ENCODE data around the gene USP32.

Gene USP32

DNA sequence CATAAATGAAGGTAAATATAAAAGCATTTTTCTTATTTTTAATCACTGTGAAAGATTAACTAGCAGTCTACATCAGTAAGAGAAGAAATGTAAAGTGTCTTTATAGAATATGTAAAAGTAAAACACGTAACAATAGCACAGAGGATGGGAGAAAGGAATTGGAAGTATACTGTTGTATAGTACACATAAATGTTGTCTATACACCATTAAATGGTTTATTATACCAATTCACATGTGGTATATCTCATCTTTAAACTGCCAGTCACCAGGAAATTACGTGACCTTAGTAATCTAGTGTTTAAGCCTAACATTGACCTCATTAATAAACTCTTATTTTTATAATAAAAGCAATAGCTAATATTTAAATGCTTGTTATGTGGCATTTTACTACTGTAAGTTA lies 87.4 kb downstream of the USP32 start:
- TF ChIP-seq, protein P1, sequence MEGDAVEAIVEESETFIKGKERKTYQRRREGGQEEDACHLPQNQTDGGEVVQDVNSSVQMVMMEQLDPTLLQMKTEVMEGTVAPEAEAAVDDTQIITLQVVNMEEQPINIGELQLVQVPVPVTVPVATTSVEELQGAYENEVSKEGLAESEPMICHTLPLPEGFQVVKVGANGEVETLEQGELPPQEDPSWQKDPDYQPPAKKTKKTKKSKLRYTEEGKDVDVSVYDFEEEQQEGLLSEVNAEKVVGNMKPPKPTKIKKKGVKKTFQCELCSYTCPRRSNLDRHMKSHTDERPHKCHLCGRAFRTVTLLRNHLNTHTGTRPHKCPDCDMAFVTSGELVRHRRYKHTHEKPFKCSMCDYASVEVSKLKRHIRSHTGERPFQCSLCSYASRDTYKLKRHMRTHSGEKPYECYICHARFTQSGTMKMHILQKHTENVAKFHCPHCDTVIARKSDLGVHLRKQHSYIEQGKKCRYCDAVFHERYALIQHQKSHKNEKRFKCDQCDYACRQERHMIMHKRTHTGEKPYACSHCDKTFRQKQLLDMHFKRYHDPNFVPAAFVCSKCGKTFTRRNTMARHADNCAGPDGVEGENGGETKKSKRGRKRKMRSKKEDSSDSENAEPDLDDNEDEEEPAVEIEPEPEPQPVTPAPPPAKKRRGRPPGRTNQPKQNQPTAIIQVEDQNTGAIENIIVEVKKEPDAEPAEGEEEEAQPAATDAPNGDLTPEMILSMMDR (IDR thresholded peaks at IDR 0.05; ENCODE audit: insufficient read depth, low read length, poor library complexity, severe bottlenecking) = no peak
- TF ChIP-seq EZH2phosphoT487 (conservative IDR thresholded peaks at IDR 0.05; ENCODE audit: low read length) = no peak

DNA sequence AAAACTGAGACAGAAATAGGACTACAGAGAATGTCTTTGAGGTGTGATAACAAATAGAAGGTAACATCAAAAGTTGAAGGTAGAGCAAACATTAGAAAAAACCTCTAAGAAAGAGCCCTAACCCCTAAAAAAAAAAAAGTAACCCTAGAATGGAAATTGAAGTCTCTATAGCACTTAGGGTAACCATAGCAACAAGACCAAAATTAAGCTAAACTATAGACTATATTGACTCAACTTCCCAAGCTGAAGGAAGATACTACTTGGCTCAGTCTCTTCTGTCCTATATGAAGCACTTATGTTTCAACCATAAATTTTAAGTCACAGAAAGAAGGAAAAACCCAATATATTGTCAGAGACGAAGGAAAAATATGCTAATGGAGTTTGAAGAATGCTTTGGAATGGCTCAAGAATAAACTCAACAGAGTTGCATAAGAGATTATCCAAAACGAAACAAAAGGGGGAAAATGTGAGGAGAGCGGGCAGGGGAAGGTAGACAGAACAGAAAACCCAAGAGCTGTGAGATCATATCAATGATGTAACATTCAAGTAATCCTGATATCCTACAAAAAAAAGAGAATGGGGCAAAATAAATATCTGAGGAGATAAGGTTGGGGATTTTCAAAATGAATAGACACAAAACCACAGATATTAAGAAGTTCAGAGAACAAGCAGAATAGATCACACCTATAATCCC lies 88.4 kb downstream of the USP32 start:
- H4K20me1 ChIP-seq (ENCODE audit: low read depth, low read length) = no peaks in the 10 kb centered on the region
- H3F3A ChIP-seq (ENCODE audit: insufficient read depth) = no peaks in the 10 kb centered on the region
- H3K9me3 ChIP-seq (ENCODE audit: insufficient read depth, low read length) = no peaks in the 10 kb centered on the region
- no peaks in the 10 kb centered on the region for H3K27me3 ChIP-seq (ENCODE audit: low read length)
- H3K36me3 ChIP-seq (ENCODE audit: low read length) = no peaks in the 10 kb centered on the region
- peaks cover 12% of the 10 kb centered on the region; the same call in 1 of the 2 replicates for H3K79me2 ChIP-seq (ENCODE audit: insufficient read depth, low read length)
- H2AFZ ChIP-seq (ENCODE audit: low read depth, low read length, severe bottlenecking) = no peak overlapping the region
- no peak overlapping the region for H3K27ac ChIP-seq (ENCODE audit: low read depth, low read length)
- H3K9ac ChIP-seq (ENCODE audit: low read length) = no peak overlapping the region
- TF ChIP-seq, protein P1 (IDR thresholded peaks at IDR 0.05; ENCODE audit: insufficient read depth, low read length, poor library complexity, severe bottlenecking) = no peak
- no peak for TF ChIP-seq EZH2phosphoT487 (conservative IDR thresholded peaks at IDR 0.05; ENCODE audit: low read length)
- no peaks in the 10 kb centered on the region for H3K9me2 ChIP-seq (replicated peaks; ENCODE audit: insufficient read depth, low read length)
- no peak overlapping the region for H3K4me3 ChIP-seq (ENCODE audit: insufficient read depth, low read length, poor library complexity, severe bottlenecking)
- H3K4me2 ChIP-seq (ENCODE audit: low read depth, low read length, poor library complexity, severe bottlenecking) = no peak overlapping the region

More for the DNA sequence above, 87.4 kb downstream of the USP32 start:
- no peak overlapping the region for H3K27ac ChIP-seq (ENCODE audit: low read depth, low read length)
- H2AFZ ChIP-seq (ENCODE audit: low read depth, low read length, severe bottlenecking) = no peak overlapping the region
- H3K79me2 ChIP-seq (ENCODE audit: insufficient read depth, low read length) = peaks cover 12% of the 10 kb centered on the region; the same call in 1 of the 2 replicates
- no peaks in the 10 kb centered on the region for H3F3A ChIP-seq (ENCODE audit: insufficient read depth)
- no peaks in the 10 kb centered on the region for H3K9me2 ChIP-seq (replicated peaks; ENCODE audit: insufficient read depth, low read length)
- H3K9ac ChIP-seq (ENCODE audit: low read length) = no peak overlapping the region
- no peaks in the 10 kb centered on the region for H3K27me3 ChIP-seq (ENCODE audit: low read length)
- no peaks in the 10 kb centered on the region for H4K20me1 ChIP-seq (ENCODE audit: low read depth, low read length)
- H3K4me2 ChIP-seq (ENCODE audit: low read depth, low read length, poor library complexity, severe bottlenecking) = no peak overlapping the region
- H3K9me3 ChIP-seq (ENCODE audit: insufficient read depth, low read length) = no peaks in the 10 kb centered on the region
- H3K36me3 ChIP-seq (ENCODE audit: low read length) = no peaks in the 10 kb centered on the region
- no peak overlapping the region for H3K4me3 ChIP-seq (ENCODE audit: insufficient read depth, low read length, poor library complexity, severe bottlenecking)

DNA sequence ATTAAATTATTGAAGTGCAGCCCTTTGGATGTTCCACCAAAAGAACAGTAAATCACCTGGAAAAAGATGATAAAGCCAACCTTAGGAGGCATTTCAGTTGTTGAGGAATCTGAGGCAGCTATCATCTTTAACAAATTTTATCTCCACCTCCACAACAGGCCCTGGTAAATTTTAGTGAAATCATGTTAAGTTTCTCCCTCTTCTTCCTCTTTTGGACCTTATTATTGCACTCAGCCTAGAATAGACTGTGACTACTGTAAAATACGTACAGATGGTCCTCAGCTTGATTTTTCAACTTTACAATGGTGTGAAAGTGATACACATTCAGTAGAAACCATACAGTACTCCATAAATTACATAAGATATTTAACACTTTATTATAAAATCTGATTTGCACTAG lies 90.3 kb downstream of the USP32 start:
- Histone ChIP-seq H3K27ac (ENCODE audit: low read depth, low read length) (no peak overlapping the region), H3K4me3 (ENCODE audit: insufficient read depth, low read length, poor library complexity, severe bottlenecking) (no peak overlapping the region), H3K4me2 (ENCODE audit: low read depth, low read length, poor library complexity, severe bottlenecking) (no peak overlapping the region), H3K9me3 (ENCODE audit: insufficient read depth, low read length) (no peaks in the 10 kb centered on the region), H3K9me2 (replicated peaks; ENCODE audit: insufficient read depth, low read length) (no peaks in the 10 kb centered on the region), H3K27me3 (ENCODE audit: low read length) (no peaks in the 10 kb centered on the region), H3F3A (ENCODE audit: insufficient read depth) (no peaks in the 10 kb centered on the region), H4K20me1 (ENCODE audit: low read depth, low read length) (no peaks in the 10 kb centered on the region), H3K79me2 (ENCODE audit: insufficient read depth, low read length) (peaks cover 12% of the 10 kb centered on the region; the same call in 1 of the 2 replicates), H2AFZ (ENCODE audit: low read depth, low read length, severe bottlenecking) (no peak overlapping the region), H3K9ac (ENCODE audit: low read length) (no peak overlapping the region), H3K36me3 (ENCODE audit: low read length) (no peaks in the 10 kb centered on the region)
- TF ChIP-seq, protein P1 (IDR thresholded peaks at IDR 0.05; ENCODE audit: insufficient read depth, low read length, poor library complexity, severe bottlenecking) = no peak
- no peak for TF ChIP-seq EZH2phosphoT487 (conservative IDR thresholded peaks at IDR 0.05; ENCODE audit: low read length)

Data from SU-DHL-6 (cell line).